AG04449 (cell line): ENCODE results near the gene PRKAR2B.

Experiments used
- CTCF ChIA-PET: fragments of 350-600 bp; formaldehyde crosslinking; extraction: SDS; loops from one replicate; lab custom pipeline; 2021; ENCODE audit warnings: antibody characterized with exemption; lab: Yijun Ruan, JAX
- POLR2A ChIA-PET: fragments of 400-600, 350-600 bp; formaldehyde crosslinking; extraction: SDS; loops from one replicate; lab custom pipeline; 2020; ENCODE audit warnings: antibody characterized with exemption, inconsistent platforms; lab: Yijun Ruan, JAX
- DNase-seq: peaks from one replicate; pipeline ENCODE4 v3.0.0-alpha.2; 2010; ENCODE audit warnings: low read depth, low spot score
- H3K4me3 ChIP-seq: 2 replicates; pipeline ENCODE4 v1.5.1; 2011; ENCODE audit warnings: low read depth, mild to moderate bottlenecking, control low read depth, low read length
- TF ChIP-seq, protein P1 (sequence below): IDR thresholded peaks from one replicate; pipeline ENCODE4 v1.5.1; 2011; ENCODE audit warnings: mild to moderate bottlenecking, moderate library complexity, low read length, control low read depth, inconsistent platforms; ENCODE audit not compliant: insufficient read depth; ENCODE audit errors: missing control alignments

PRKAR2B gene

DNA sequence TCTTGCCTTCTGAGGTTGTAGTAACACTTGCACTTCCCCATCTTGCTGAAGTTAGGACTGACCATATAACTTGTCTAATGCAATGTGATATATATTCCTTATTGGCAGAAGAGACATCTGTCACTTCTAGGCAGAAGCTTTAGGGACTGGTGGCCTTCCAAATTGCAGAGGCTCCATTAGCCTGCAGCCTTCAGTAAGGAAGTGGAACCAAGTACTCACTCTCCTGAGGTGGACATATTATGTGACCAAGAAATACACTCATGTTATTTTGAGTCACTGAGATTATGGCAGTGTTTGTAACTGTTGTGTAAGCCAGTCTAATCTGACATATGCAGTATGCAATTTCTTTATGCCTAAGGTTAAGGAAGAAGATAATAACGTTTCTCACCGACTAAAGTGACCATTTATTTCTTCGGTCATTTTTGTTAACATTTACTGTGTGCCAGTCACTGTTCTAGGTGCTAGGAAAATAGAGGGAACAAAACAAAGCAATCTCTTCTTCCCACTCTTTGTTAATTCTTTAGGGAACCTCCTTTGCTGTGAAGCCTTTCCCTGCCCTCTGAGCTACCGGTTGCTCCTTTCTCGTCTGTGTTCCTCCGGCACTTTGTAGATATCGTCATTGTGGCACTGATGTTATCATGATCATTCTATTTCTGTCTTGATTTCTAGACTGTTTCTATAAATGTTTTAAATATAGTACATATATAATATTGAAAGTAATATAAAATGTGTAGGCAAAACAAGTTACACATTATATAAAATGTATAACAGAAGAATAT is 71.4 kb downstream of the PRKAR2B start:
- CTCF ChIA-PET = no interaction called here
- no peak for DNase-seq
- TF ChIP-seq, protein P1, sequence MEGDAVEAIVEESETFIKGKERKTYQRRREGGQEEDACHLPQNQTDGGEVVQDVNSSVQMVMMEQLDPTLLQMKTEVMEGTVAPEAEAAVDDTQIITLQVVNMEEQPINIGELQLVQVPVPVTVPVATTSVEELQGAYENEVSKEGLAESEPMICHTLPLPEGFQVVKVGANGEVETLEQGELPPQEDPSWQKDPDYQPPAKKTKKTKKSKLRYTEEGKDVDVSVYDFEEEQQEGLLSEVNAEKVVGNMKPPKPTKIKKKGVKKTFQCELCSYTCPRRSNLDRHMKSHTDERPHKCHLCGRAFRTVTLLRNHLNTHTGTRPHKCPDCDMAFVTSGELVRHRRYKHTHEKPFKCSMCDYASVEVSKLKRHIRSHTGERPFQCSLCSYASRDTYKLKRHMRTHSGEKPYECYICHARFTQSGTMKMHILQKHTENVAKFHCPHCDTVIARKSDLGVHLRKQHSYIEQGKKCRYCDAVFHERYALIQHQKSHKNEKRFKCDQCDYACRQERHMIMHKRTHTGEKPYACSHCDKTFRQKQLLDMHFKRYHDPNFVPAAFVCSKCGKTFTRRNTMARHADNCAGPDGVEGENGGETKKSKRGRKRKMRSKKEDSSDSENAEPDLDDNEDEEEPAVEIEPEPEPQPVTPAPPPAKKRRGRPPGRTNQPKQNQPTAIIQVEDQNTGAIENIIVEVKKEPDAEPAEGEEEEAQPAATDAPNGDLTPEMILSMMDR = no peak
- no peak overlapping the region for H3K4me3 ChIP-seq
- POLR2A ChIA-PET = no interaction called here

DNA sequence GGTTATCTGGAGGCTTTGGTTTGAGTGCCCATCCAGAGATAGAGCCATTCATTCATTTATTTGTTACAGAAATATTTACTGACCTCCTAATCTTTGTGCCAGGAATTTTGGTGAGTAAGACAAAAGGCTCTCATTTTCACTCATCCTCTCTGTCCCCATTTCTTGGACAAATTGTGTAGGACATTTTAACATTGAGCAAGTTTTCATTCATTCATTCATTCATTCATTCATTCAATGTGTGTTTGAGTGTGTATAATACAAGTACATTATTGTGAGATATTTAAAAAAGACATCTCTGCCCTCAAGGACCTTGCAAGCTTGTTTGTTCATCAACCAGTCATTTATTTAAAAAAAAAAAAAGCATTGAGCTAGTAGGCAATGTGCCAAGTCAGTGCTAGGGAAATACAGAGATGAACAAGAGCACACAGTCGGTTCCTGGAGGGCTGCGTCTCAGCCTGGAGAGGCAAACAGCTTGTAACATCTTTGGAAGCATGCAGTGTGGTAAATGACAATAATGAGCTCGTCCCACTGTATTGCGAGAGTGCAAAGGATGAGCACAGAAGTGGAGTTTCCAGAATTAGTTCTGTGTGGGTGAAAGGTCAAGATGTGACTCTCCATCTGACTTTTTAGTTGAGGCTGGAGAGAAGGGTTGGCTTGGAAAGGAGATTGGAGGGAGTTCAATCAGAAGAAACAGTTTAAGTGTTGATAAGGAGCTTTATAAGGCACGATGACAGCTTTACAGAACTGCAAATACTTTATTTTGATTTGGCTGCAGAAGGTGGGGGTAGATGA is 73.8 kb downstream of the PRKAR2B start:
- no peak overlapping the region for H3K4me3 ChIP-seq
- TF ChIP-seq, protein P1 = no peak
- POLR2A ChIA-PET = no interaction called here
- no peak for DNase-seq
- CTCF ChIA-PET = no interaction called here

DNA sequence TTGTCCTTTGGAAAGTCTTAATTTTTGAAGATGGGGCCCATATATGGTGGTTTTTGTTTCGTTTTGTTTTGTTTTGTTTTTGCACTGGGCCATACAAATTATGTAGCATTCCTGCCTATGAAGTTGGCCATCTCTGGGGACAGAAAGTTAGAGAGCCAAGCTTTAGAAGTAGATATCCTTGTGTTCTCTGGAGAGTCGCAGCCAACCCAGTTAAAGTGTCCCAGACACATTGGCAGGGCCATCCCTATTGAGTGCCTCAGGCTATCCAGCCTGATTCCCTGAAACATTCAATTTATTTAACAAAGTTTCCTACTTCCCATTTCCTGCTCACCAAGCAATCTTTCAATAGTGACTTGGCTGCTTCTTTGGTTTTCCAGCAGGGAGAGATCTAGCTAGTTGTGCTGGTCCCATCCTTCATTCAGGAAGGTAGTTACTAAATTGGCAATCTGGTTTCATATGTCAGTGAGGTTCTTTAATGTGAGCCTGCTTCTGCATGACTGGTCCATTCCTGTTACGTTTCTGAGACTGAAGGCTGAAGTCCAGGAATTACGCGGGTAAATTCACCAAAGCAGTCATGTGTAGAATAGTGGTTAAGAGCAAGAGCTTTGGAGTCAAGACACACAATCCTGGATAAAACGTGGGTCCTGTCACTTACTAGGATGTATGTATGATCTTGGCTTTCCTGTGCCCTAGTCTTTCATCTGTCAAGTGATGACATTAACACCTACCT is 75.0 kb downstream of the PRKAR2B start:
- H3K4me3 ChIP-seq = no peak overlapping the region
- ChIA-PET POLR2A (no interaction called here), CTCF (no interaction called here)
- no peak for DNase-seq
- TF ChIP-seq, protein P1 = no peak

DNA sequence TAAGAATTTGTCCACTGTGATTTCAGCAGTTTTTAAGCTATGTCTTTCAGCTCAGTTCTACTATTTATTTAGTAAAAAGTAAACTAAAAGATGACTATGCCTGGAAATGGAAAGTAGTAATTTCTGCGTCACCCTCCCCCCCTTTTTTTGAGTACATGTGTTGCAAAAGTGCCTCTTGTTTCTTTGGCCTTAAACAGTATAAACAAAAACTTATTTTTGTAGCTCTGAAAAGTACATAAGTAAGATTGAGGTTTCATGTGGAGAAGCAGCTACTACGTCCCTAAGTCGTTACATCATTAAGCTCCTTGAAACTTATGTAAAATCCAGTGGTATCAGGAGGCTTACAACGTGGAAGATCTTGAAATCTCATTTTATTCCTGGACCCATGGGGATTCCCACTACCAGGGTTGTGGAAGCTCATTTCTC is 78.0 kb downstream of the PRKAR2B start:
- CTCF ChIA-PET = interaction anchor here (0.8 to 2.0 kb wide), 8 partner anchors 9 to 175 kb away, joined by 3 to 7 read pairs (median 3); no protein-coding TSS in a partner anchor
- POLR2A ChIA-PET = no interaction called here
- H3K4me3 ChIP-seq = no peak overlapping the region
- DNase-seq = no peak
- TF ChIP-seq, protein P1 = no peak

DNA sequence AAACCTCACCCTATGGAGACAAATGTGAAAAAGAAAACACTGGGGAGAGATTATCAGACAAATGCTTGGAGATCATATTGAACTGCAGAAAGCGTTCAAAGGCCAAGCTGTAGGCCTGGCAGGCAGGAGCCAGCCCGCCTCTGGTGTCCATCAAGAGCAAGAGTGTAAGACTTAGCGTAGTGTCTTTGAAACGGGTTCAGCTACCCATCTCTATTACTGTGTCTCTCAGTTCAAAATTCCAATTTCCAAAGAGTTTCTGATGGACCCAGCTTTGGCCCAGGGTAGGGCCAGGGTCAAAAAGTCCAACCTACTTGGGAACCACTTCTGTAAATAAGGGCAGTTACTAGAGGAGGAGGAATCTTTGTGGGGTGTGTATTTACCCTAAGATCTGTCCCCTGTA is 78.9 kb downstream of the PRKAR2B start:
- H3K4me3 ChIP-seq = no peak overlapping the region
- TF ChIP-seq, protein P1 = no peak
- DNase-seq = no peak
- POLR2A ChIA-PET = no interaction called here
- CTCF ChIA-PET = interaction anchor here (0.9 to 2.0 kb wide), 5 partner anchors 8 to 44 kb away, joined by 3 to 7 read pairs (median 5); no protein-coding TSS in a partner anchor
